ENCODE results near the gene ANKRD35.

The ANKRD35 gene

GRCh38 chr1:145827966-145828365 is 57.7 kb downstream of the ANKRD35 start:
- Histone ChIP-seq H3K27me3 (replicated peaks; ENCODE audit: insufficient read depth, low read length) (no peaks in the 10 kb centered on the region), H3K9me2 (replicated peaks; ENCODE audit: insufficient read depth, low read length) (no peaks in the 10 kb centered on the region), H3K4me1 (ENCODE audit: low read length) (peaks cover 33% of the 10 kb centered on the region), H3K9me3 (replicated peaks; ENCODE audit: insufficient read depth, low read length) (no peaks in the 10 kb centered on the region), H3K36me3 (replicated peaks; ENCODE audit: insufficient read depth, low read length) (peaks cover 26% of the 10 kb centered on the region), H4K20me1 (ENCODE audit: insufficient read depth, low read length) (no peaks in the 10 kb centered on the region), H3K4me2 (ENCODE audit: low read depth, low read length) (peak overlapping the region; percentile 5; the same call in 1 of the 2 replicates), H2AFZ (ENCODE audit: low read length) (no peak overlapping the region), H3K27ac (ENCODE audit: low read length) (peak overlapping the region; percentile 68), H3F3A (ENCODE audit: insufficient read depth, low read length) (peaks cover 17% of the 10 kb centered on the region), H3K9ac (ENCODE audit: low read length) (peak overlapping the region; percentile 0; the same call in 1 of the 2 replicates), H3K4me3 (ENCODE audit: low read length) (no peak overlapping the region), H3K79me2 (ENCODE audit: low read length) (peaks cover 38% of the 10 kb centered on the region)
- TF ChIP-seq CTCF (IDR thresholded peaks at IDR 0.05; ENCODE audit: low read length) (no peak), EZH2phosphoT487 (IDR thresholded peaks at IDR 0.05; ENCODE audit: low read length) (no peak)
- no peak for DNase-seq

- H2AFZ ChIP-seq (ENCODE audit: low read length) = no peak overlapping the region
- H3K27me3 ChIP-seq (replicated peaks; ENCODE audit: insufficient read depth, low read length) = no peaks in the 10 kb centered on the region
- peaks cover 22% of the 10 kb centered on the region for H3K36me3 ChIP-seq (replicated peaks; ENCODE audit: insufficient read depth, low read length)
- H3F3A ChIP-seq (ENCODE audit: insufficient read depth, low read length) = peaks cover 17% of the 10 kb centered on the region
- TF ChIP-seq EZH2 (optimal IDR thresholded peaks at IDR 0.05; ENCODE audit: low read depth, low read length) (no peak), CTCF (IDR thresholded peaks at IDR 0.05; ENCODE audit: low read length) (peak; percentile 25; the same call in 1 of the 2 replicates), EZH2phosphoT487 (IDR thresholded peaks at IDR 0.05; ENCODE audit: low read length) (no peak)
- no peak for DNase-seq
- no peak overlapping the region for H3K9ac ChIP-seq (ENCODE audit: low read length)
- H3K9me3 ChIP-seq (replicated peaks; ENCODE audit: insufficient read depth, low read length) = no peaks in the 10 kb centered on the region
- H3K4me1 ChIP-seq (ENCODE audit: low read length) = peaks cover 33% of the 10 kb centered on the region
- H3K9me2 ChIP-seq (replicated peaks; ENCODE audit: insufficient read depth, low read length) = no peaks in the 10 kb centered on the region
- H3K4me2 ChIP-seq (ENCODE audit: low read depth, low read length) = no peak overlapping the region
- H3K79me2 ChIP-seq (ENCODE audit: low read length) = peaks cover 41% of the 10 kb centered on the region
- H3K27ac ChIP-seq (ENCODE audit: low read length) = no peak overlapping the region
- no peak overlapping the region for H3K4me3 ChIP-seq (ENCODE audit: low read length)
- no peaks in the 10 kb centered on the region for H4K20me1 ChIP-seq (ENCODE audit: insufficient read depth, low read length)
Observed at GRCh38 chr1:145826030-145826429, 59.6 kb downstream of the ANKRD35 start.

- Histone ChIP-seq H3K9ac (ENCODE audit: low read length) (peak overlapping the region; percentile 76), H3K9me3 (replicated peaks; ENCODE audit: insufficient read depth, low read length) (no peaks in the 10 kb centered on the region), H3K27me3 (replicated peaks; ENCODE audit: insufficient read depth, low read length) (no peaks in the 10 kb centered on the region), H3K4me2 (ENCODE audit: low read depth, low read length) (peak overlapping the region; percentile 75), H2AFZ (ENCODE audit: low read length) (peak overlapping the region; percentile 73), H3K4me3 (ENCODE audit: low read length) (peak overlapping the region; percentile 73), H3K79me2 (ENCODE audit: low read length) (peaks cover 39% of the 10 kb centered on the region), H3K27ac (ENCODE audit: low read length) (peak overlapping the region; percentile 68; the same call in 1 of the 2 replicates), H3F3A (ENCODE audit: insufficient read depth, low read length) (peaks cover 17% of the 10 kb centered on the region), H4K20me1 (ENCODE audit: insufficient read depth, low read length) (no peaks in the 10 kb centered on the region), H3K9me2 (replicated peaks; ENCODE audit: insufficient read depth, low read length) (no peaks in the 10 kb centered on the region), H3K36me3 (replicated peaks; ENCODE audit: insufficient read depth, low read length) (peaks cover 13% of the 10 kb centered on the region; the same call in 1 of the 2 replicates), H3K4me1 (ENCODE audit: low read length) (peaks cover 33% of the 10 kb centered on the region)
- no peak for DNase-seq
- TF ChIP-seq EZH2phosphoT487 (IDR thresholded peaks at IDR 0.05; ENCODE audit: low read length) (no peak), EZH2 (optimal IDR thresholded peaks at IDR 0.05; ENCODE audit: low read depth, low read length) (no peak), CTCF (IDR thresholded peaks at IDR 0.05; ENCODE audit: low read length) (no peak)
Observed at GRCh38 chr1:145824499-145824842, 61.2 kb downstream of the ANKRD35 start.
